Hindlimb muscle (tissue), 1 donor: ENCODE measurements around the gene MGAT4D. TPM values are rescaled to one million over a fixed set of nuclear protein-coding genes. Genes with fewer than 3 reads are reported as not detected.
"Not testable (repeated sequence)": the region's sequence is repeated elsewhere in the genome, so short reads cannot be mapped to it uniquely, and the experiment has no call there.

Experiments used
- DNase-seq: peaks from one replicate; pipeline ENCODE4 v3.0.0-alpha.2; 2013
- polyA plus RNA-seq: library from polyadenylated mRNA; unstranded; fragments of 120-200 nt; gene quantifications from one replicate; pipeline ENCODE4 v1.2.1, GENCODE V29; 2013; ENCODE audit not compliant: insufficient read length

Gene MGAT4D
- polyA plus RNA-seq, 1 donor, result not detected

DNA sequence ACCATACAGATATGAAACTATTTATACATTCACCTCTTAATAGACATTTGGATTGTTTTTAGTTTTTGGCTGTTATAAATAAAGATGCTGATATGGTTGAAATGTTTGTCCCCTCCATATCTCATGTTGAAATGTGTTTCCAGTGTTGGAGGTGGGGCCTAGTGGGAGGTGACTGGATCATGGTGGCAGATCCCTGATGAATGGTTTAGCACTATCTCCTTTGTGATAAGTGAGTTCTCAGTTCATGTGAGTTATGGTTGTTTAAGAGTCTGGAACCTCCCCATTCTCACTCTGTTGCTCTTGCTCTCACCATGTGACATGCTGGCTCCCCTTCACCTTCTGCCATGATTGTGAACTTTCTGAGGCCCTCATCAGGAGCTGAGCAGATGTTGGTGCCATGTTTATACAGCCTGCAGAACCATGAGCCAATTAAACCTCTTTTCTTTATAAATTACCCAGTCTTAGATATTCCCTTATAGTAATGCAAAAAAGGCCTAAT is 58.4 kb downstream of the MGAT4D start:
- no peak for DNase-seq

DNA sequence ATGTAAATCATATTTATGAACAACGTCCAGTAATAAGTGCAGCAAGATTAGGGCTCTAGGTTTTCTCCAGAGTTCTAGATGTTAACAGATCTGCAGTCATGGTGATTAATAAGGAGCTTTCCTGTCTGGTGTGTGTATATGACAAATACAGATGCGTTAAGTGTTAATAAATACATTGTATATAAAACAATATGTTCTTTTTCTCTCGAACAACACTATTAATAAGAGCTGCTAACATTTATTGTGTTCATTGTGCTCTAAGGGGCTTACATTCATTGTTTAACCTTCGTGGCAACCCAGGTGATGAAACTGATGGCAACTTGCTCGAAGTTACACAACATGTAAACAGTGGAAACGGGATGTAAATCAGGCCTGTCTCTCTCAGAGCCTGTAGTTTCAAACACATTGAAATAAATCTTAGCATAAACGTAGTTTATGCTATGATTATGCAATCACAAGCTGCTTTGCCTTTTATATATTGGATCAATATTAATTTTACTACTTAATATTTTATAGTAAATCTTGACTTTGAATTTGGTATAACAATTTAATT is 70.1 kb downstream of the MGAT4D start:
- DNase-seq, result no peak

DNA sequence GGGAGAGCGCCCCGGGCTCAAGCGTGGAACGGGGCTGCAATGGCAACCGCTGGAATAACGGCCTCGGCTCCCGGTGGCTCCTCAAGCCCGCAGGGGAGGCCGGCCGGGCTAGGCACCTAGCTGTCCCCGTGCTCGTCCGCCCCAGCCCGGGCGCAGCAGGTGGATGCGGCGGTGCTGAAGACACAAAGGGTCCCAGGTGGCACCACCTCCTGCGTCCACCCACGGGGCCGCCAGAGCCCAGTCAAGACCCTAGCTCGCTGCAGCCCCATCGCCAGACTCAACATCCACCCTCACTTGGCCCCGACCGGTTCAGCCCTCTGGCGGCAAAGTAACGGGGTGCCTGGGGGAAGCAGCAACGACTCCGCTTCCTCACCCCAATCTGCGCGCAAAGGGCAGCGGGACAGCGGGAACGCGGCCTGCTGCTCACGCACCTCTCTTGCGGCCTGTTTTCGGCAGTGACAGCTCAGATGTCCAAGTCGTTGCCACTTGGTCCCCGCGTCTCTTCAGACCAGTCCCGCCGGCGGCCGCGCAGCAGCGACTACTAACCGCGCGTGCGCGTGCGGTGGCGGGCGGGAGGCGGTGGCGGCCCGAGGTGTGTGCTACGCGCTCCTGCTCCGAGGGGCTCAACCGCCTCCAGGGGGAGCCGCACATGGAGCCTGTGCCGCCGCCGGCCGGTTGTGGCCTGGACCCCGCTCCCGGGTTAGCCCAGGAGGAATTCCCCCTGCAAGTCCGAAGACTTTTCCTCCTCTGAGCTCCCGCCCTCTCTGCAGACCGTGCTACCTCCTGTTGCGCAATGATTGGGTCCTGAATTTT is 70.8 kb downstream of the MGAT4D start, which contains the start of gene CLGN:
Gene CLGN, minus strand, starts transcription at position 543 of the 813 bp plus-strand sequence. CDS start 14,570 bp downstream, outside the sequence.
- peak; percentile 57 for DNase-seq

DNA sequence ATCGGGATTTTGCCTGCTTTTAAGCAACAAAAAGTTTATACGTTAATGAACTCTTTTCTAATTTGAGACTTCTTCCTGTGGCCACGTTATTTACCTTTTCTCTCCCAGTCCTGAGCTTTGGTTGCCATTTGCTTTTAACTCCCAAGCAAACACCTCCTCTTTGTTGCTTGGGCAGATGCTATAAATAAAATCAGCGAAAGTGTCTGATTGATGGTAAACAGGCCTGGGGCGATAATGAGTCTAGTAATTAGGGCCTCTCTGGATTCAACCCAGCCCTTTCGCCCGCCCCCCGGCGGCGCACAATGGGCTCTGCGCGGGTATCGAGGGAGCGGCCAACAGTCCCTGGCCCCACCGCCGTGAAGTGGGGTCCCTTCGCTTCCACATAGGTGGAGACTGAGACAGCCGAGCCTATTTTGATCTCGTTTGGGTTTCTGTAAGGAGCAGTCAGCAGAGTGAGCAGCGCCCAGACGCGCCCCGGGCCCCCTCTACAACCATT is 71.4 kb downstream of the MGAT4D start:
- no peak for DNase-seq

DNA sequence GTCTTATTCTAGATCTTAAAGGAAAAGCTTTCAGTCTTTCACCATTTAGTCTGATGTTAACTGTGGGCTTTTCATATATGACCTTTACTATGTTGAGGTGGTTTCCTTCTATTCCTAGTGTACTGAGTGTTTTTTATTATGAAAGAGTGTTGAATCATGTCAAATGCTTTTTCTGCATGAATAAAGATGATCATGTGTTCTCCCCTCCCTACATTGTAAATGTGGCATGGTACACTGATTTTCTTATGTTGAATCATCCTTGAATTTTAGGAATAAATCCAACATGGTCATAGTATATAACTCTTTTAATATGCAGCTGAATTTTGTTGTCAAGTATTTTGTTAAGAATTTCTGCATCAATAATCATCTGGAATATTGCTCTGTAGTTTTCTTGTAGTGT is 75.0 kb downstream of the MGAT4D start:
- no peak for DNase-seq

DNA sequence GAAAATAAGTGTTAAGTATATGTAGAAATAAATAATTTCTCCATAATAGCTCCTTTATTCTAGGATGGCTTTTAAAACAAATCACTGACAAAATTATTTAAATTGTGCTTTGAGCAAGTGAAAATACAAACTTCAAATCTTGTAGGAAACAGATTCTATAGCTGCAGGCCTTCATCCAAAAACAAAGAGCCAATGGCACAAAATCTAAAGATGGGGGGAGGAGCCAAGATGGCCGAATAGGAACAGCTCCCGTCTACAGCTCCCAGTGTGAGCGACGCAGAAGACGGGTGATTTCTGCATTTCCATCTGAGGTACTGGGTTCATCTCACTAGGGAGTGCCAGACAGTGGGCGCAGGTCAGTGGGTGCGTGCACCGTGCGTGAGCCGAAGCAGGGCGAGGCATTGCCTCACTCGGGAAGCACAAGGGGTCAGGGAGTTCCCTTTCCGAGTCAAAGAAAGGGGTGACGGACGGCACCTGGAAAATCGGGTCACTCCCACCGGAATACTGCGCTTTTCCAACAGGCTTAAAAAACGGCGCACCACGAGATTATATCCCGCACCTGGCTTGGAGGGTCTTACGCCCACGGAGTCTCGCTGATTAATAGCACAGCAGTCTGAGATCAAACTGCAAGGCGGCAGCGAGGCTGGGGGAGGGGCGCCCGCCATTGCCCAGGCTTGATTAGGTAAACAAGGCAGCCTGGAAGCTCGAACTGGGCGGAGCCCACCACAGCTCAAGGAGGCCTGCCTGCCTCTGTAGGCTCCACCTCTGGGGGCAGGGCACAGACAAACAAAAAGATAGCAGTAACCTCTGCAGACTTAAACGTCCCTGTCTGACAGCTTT is 84.7 kb downstream of the MGAT4D start:
- not testable (repeated sequence) for DNase-seq

DNA sequence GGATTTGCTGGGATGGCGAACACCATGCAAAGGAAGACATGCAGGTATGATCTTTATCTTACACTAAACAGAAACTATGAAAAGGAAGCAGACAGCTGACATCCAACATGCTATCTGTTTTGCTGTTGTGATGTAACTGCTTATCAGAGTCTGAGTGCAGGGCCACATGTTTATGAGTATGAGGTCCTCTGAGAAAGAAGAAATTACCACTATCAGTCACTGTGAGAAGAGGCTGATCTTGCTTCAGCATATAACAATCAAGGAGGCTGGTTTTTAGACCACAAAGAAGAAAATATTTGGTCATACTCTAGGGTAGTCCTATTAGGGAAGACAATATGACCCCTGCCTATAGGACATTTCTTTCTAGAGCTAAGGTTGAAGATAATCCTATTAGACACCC is 89.1 kb downstream of the MGAT4D start:
- no peak for DNase-seq

DNA sequence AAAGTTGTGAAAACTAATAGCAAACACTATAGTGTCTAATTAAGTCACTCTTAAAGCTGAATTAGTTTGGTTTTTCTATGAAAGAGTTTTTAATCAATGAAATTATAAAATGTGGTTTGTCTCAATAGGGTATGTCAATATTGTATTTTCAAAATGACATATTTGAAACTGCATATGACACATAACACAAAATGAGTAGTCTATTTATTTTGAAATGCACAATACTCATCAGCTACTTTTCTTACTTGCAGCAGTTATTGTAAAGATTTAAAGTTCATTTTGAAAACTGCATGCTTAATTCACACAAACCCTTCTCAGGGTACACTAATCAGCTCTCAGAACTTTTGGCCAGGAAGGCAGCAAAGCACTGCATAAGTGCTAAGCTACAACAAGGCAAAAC is 91.8 kb downstream of the MGAT4D start:
- DNase-seq, result no peak

DNA sequence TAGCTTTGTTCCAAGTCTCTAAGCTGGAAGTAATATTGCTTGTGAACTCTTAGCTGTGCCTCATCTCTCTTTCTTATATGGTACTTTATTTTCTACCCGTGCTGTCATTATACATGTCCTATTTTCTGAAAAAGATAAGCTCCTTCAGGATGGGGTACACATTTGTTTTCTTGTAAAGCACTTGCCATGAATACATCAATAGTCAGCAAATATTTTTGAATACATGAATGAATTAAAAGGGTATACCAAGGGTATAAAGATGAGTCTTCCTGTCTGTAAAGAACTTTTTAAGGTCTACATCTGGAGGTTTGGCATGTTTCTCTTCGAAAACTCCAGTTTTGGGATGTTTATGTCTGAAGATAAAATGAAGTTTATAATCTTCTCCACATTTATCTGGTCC is 98.0 kb downstream of the MGAT4D start:
- no peak for DNase-seq

DNA sequence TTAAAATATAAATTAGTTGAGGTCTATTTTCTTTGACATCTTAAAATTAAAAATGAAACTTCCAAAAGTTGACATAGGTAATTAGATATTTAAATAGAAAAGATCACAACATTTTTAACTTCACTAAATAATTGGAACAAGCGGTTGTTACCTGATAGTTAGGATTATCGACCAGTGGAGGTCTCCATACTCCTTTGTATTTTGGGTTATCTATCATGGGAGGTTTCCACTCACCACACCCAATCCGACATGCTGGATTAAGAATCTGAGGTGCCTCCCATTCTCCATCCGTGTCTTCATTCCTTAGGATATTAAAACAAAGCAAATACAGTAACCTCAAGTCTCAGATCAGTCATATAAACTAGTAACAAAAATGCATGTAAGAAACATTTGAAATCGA is 102.4 kb downstream of the MGAT4D start:
- DNase-seq, result no peak

Other genes starting within 250 kb of the MGAT4D start
- 34.1 TPM for gene SCOC, start 124.6 kb downstream of the MGAT4D start, polyA plus RNA-seq
- 2.2 TPM for gene CLGN, start 70.6 kb downstream of the MGAT4D start, polyA plus RNA-seq
- gene ELMOD2, start 25.9 kb upstream of the MGAT4D start, polyA plus RNA-seq, result 17.2 TPM
- gene UCP1, start 70.7 kb upstream of the MGAT4D start, polyA plus RNA-seq, result not detected